DMS53 treated with DMSO at 0.1 percent for 48 hours (cell line): ENCODE measurements around the gene SRP68.
"Not testable (repeated sequence)": the region's sequence is repeated elsewhere in the genome, so short reads cannot be mapped to it uniquely, and the experiment has no call there.

Source experiments
- DNase-seq: peaks from one replicate; lab custom pipeline; 2025; ENCODE audit not compliant: unreplicated experiment; lab: John Stamatoyannopoulos, UW

The SRP68 gene

DNA sequence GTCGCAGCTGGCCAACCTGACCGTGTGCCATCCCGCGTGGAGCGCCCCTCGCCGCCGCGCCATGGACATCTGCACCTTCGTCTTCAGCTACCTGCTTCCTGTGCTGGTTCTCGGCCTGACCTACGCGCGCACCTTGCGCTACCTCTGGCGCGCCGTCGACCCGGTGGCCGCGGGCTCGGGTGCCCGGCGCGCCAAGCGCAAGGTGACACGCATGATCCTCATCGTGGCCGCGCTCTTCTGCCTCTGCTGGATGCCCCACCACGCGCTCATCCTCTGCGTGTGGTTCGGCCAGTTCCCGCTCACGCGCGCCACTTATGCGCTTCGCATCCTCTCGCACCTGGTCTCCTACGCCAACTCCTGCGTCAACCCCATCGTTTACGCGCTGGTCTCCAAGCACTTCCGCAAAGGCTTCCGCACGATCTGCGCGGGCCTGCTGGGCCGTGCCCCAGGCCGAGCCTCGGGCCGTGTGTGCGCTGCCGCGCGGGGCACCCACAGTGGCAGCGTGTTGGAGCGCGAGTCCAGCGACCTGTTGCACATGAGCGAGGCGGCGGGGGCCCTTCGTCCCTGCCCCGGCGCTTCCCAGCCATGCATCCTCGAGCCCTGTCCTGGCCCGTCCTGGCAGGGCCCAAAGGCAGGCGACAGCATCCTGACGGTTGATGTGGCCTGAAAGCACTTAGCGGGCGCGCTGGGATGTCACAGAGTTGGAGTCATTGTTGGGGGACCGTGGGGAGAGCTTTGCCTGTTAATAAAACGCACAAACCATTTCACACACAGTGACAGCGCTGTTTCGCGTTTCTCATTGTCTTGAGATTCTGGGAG lies 4.7 kb upstream of the SRP68 start:
- peak; percentile 70 for DNase-seq

- peak; percentile 61 for DNase-seq
Measured at GRCh38 chr17:76076146-76076764, 3.9 kb upstream of the SRP68 start.

DNA sequence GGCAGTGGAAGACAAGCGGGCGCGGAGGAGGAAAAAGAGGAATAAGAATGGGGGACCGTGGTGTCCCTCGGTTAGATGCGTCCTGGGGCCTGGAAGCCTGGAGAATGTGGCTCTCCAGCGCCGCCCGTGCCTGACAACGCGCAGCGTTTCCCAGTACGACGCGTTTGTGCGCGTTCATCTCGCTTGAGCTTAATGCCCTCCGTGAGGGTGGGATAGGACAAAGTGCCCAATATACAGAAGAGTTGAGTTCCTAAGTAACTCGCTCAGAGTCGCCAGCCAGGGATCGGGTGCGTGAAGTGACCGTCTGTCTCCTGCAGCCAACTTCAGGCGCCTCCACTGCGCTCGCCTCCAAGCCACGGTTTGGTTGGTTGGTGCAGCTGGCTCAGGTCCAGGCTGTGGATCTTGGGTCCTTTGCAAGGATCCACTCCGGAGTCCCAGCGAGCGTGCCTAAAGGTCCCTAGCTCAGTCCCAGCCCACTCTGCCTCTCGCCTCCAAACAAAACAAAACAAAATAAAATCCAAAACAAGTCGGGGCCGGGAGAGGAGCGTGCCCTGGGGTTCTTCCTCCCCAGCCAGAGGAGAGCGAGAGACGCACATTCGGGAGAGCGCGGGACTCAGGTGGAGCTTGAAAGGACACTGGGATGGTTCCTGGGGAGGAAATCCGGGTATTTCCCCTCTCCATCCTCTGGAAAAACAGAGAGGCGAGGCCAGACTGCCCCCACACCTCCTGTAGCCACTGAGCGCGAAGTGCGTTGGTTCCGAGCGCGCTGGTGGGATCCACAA lies 3.2 kb upstream of the SRP68 start:
- peak; percentile 64 for DNase-seq

GRCh38 chr17:76074390-76075363 lies 2.4 kb upstream of the SRP68 start, which contains the start of gene GALR2:
GALR2 (plus strand) TSS chr17:76074781; CDS start chr17:76074884, 103 bp downstream.
- DNase-seq = no peak

- DNase-seq = no peak
Measured at GRCh38 chr17:76071531-76072147, 678 bp downstream of the SRP68 start.

DNA sequence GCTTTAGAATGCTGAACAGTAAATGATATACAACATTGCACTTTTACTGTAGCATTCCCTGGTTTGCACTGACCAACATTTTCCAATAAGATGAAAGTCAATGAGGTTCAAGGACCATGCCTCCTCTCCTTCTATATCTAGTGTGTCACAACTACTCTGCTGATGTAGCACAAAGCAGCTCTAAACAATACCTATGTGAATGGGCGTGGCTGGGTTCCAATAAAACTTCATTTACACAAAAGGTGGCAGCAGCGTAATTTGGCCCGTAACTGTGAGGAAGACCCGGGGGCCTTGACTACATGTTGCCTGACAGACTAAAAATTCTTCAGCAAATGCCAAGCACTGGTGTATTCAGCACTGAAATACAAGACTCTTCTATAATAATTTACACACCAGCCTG lies 6.5 kb downstream of the SRP68 start:
- DNase-seq = no peak

GRCh38 chr17:76063875-76064546 lies 8.3 kb downstream of the SRP68 start:
- no peak for DNase-seq

GRCh38 chr17:76058264-76058663 lies 14.1 kb downstream of the SRP68 start:
- DNase-seq = not testable (repeated sequence)

DNA sequence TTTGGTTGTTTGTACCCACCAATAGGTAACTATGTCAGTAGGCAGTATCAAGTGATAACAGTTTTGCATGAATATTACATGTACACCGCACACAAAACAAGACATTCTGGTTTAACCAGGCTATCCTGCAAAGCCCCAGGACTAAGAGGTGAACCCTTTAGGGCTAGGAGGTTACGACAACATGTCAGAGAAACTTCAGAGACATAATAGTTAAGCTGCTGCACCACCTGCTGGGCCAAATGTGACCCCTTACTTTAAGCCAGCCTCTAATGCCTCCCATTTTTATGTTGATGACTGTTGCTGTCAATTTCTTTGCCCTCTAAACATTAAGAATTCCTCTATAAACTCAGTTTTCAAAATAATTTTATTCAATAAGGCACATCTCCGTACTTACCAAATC lies 15.4 kb downstream of the SRP68 start:
- no peak for DNase-seq

GRCh38 chr17:76054112-76054476 lies 18.2 kb downstream of the SRP68 start:
- DNase-seq = no peak

DNA sequence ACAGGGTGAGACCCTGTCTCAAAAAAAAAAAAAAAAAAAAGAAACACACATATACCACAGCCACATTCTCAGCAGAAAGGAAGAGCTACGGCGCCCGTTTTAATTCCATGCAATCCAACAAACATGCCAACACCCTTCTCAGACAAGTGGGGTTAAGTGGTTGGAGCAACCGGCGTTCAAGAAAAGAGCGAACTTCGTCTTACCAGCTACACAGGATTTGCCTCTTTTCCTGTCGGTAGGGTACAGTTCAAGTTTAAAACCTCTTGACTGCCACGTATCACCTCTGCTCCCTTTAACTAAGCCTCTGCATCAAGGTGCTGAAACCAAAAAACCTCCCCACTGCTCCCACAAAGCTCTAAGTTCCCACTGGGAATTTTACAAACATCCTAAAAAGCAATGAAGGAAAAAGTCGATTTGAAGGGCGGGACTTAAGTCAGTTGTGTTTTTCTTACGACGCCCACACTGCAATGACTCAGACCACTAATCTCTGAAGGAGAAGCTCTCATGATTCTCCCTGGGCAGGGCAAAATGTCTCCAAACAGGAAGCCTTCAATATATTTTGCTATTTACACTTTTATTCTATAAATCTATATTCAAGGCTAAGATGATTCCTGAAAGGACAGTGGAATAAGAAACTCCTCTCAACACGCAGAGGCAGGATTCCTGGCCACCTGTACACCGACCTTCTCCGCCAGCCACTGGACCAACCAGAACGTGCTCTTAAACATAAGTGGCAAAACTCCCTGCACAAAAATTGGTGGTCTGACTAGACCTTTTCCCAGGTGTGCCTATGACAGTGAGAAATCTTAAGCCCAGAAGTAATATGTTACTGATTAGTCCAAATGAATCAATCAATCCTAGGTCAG lies 18.8 kb downstream of the SRP68 start:
- no peak for DNase-seq

DNA sequence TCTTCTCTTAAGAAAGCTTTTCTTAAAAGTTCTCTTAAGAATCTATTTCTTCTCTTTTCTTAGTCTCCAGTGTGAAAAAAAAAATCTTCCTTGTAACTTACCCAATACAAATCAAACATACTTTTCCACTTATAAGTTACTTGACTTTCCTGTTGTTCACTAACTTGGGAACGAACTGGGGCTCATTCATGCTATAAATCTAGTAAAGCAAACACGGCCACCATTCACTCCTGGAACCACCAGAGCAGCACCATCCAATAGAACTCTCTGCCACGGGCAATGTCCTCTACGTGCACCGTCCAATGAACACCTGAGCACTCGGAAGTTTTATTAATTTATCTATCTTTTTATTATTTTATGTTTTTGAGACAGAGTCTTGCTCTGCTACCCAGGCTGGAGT lies 20.8 kb downstream of the SRP68 start:
- no peak for DNase-seq

DNA sequence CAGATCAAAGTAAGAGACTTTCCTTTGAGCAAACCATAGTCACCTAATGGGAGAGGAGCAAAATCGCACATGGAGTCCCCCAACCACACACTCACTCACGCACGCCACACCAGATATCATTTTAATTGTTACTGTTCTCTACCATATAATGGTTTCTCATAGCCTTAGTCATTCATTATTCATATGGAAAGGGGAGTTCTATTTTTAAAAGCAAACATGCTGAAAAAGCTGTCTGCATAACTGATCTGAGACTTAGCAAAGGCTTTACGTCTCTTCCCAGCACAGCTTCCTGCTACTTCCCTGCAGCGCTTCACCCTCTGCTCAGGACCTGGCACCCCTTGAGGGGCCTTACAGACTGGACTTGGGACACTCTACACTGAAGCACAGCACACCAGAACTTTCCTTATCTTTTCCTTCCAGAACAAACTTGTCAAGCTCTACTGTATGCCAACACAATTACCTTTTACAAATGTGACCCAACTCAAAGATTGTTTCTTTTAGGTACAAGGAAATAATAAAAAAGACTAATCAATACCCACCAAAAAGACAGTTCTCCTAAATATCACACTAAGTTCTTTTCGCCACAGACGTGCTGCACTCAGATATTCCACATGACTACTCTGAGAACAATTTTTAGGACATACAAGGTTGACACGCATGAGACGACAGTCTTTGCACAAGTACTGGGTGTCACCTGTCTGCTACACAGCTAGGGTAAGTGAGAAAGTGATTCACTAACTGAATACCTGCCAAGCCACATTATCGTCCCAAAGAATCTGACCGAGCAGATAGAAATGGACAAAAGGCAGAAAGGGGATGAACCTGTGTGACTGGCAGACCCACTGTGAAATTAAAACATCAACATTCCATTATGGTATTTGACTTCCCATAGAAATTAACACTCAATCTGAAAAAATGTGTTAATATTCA lies 21.5 kb downstream of the SRP68 start:
- DNase-seq = no peak

- DNase-seq = no peak
Measured at GRCh38 chr17:76049836-76050537, 22.3 kb downstream of the SRP68 start.

DNA sequence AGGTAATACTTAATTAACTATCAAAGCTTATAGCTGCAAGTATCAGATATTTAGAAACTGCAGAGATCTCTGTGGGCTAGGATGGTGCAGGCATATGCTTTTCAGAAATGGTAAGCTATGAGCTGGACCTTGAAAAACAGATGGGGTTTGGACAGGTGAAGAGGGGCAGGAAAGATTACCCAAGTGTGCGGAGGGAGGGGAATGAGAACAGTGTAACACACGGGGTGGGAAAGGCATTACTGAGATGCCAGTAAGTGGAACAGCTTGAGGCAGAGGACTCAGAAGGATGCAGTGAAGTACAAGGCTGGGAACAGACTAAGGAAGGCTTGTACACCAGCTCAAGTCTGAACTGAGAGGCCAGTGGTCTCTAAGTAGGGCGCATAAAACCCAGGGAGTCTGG lies 23.1 kb downstream of the SRP68 start:
- DNase-seq = no peak

DNA sequence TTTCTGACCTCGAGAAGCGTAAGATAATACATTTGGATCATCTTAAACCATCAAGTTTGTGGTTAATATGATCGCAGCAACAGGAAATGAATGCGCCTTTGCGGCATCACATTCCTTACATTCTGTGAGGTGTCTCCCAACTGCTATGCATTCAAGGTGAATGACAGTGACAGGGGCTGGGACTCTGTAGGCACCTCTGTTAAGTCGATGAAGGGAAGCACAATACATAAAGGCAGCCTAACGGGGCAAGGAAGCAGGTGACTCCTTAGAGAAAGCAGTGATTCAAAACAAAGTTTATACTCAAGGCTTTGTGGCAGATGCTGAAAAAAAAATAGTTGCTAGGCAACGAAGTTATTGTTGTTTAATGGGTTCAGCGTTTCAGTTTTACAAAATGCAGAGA lies 23.6 kb downstream of the SRP68 start:
- DNase-seq = no peak

- no peak for DNase-seq
Measured at GRCh38 chr17:76048025-76048605, 24.2 kb downstream of the SRP68 start.
